Measurements from ENCODE around the gene DDX42. TPM values are rescaled to one million over a fixed set of nuclear protein-coding genes. Genes with fewer than 3 reads are reported as not detected.

Gene DDX42
- total and polyA plus RNA-seq, 9 of the 15 experiments (the other 6 are each of a cell fraction or from before 2014, with no cell fraction given), result 16.5 to 149 (median 87.6) TPM

GRCh38 chr17:63827002-63827800 is 53.2 kb downstream of the DDX42 start, which contains the start of the genes FTSJ3 and PSMC5 (continued):
- TF ChIP-seq ZC3H11A (IDR thresholded peaks at IDR 0.05; ENCODE audit: low read depth, low read length), result no peak
- no peak for TF ChIP-seq CGGBP1 (CRISPR knock-in tag; IDR thresholded peaks at IDR 0.05)
- TF ChIP-seq CAMTA2 (CRISPR knock-in tag; conservative IDR thresholded peaks at IDR 0.05), result 0 out of 2 replicates have a peak, but pooled peaks have one; percentile 62
- no peak for TF ChIP-seq KLF6 (CRISPR knock-in tag; IDR thresholded peaks at IDR 0.05; ENCODE audit: borderline replicate concordance)
- TF ChIP-seq CTCFL (IDR thresholded peaks at IDR 0.05; ENCODE audit: borderline replicate concordance, insufficient read depth, low read depth, low read length, poor library complexity, severe bottlenecking), result peak; percentile 71
- no peak for TF ChIP-seq ZBED1 (IDR thresholded peaks at IDR 0.05)
- no peak for TF ChIP-seq ID3 (CRISPR knock-in tag; IDR thresholded peaks at IDR 0.05)
- no peak for TF ChIP-seq ID3 (tag; IDR thresholded peaks at IDR 0.05)
- no peak for TF ChIP-seq HDGF (IDR thresholded peaks at IDR 0.05)
- TF ChIP-seq SAP30 (IDR thresholded peaks at IDR 0.05; ENCODE audit: borderline replicate concordance, insufficient read depth, low read depth, low read length, poor library complexity, severe bottlenecking), result peak; percentile 44
- peak; percentile 50; the same call in 1 of the 2 replicates for TF ChIP-seq ZBTB49 (CRISPR knock-in tag; IDR thresholded peaks at IDR 0.05; ENCODE audit: borderline replicate concordance)
- TF ChIP-seq ZNF785 (CRISPR knock-in tag; IDR thresholded peaks at IDR 0.05), result no peak
- peak; percentile 75 for TF ChIP-seq MTA2 (IDR thresholded peaks at IDR 0.05; ENCODE audit: low read depth)
- no peak for TF ChIP-seq IRF2 (CRISPR knock-in tag; IDR thresholded peaks at IDR 0.05)
- TF ChIP-seq FOS (IDR thresholded peaks at IDR 0.05; ENCODE audit: extremely low read depth, insufficient read length), result no peak
- no peak; the same call in 1 of the 2 replicates for TF ChIP-seq BCOR (IDR thresholded peaks at IDR 0.05)
- TF ChIP-seq EP400 (IDR thresholded peaks at IDR 0.05), result peak; percentile 97
- TF ChIP-seq ZBTB33 (CRISPR knock-in tag; IDR thresholded peaks at IDR 0.05), result no peak; the same call in 1 of the 2 replicates
- no peak for TF ChIP-seq ZNF311 (CRISPR knock-in tag; IDR thresholded peaks at IDR 0.05)
- no peak for TF ChIP-seq ZNF699 (CRISPR knock-in tag; IDR thresholded peaks at IDR 0.05; ENCODE audit: insufficient replicate concordance)
